ENCODE data around the gene DYRK4.
"Not testable (repeated sequence)": the region's sequence is repeated elsewhere in the genome, so short reads cannot be mapped to it uniquely, and the experiment has no call there.

Gene DYRK4

DNA sequence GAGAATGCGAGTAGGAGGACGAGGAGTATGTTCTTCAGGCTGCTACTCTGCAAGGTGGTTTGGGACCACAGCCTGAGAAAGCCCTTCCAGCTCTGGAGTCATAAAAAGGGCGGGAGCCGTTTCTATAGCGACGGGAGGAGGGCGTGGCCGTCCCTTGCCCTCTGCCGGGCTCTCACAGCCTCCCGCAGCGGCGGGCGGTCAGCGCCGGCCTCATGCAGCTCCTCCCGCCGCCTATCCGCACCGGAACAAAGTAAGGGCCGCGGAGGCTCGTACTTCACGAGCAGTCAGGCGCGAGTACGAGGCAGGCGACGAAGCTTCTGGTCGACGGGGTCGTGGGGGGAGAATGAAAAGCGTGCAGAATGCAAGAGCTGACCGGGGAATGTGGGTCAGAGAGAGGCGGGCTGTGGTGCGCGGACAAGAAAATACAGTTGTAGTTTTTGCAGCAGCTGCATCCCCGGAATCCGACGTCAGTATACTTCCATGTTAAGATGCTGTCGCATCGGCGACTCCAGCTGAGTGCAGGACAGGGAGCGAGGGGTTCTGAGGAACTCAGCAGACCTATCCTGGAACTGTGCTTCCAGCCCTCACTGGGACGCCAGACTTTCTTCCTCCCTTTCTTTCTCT, at the start of gene DYRK4:
DYRK4 (plus strand) TSS at position 175 of the 624 bp plus-strand sequence; CDS start at position 213, 38 bp downstream.
- no peak for DNase-seq (ENCODE audit: low read depth in 2 of 2)

DNA sequence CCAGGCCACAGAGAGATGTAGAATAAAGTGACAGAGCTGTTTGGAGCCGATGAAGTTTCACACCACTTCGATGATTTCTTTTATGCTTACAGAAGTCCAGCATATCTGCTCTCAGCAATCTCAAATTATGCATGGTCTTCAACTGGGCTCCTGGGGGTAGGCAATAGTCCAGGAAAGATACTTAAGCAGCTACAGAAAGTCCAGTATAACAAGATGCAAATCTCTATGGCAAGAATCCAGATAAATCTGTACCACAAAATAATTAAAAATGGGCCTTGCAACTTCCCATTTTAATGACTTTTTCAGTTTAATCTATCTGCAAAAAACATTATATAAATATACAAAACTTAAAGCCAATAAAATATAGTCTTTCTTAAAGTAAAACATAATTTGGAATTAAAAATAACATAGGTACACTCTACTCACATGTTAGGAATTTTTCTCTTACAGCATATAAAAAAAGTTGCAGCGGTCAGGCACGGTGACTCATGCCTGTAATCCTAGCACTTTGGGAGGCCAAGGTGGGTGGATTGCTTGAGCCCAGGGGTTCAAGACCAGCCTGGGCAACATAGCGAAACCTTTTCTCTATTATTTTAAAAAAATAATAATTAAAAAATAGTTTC, 43.8 kb upstream of the DYRK4 start:
- DNase-seq (ENCODE audit: low read depth in 2 of 2), result no peak

- not testable (repeated sequence) for DNase-seq (ENCODE audit: low read depth in 2 of 2)
Observed at GRCh38 chr12:4523443-4523842, 38.6 kb upstream of the DYRK4 start.

- DNase-seq (ENCODE audit: low read depth in 2 of 2), result no peak
Observed at GRCh38 chr12:4526923-4527546, 35.0 kb upstream of the DYRK4 start.

- DNase-seq (ENCODE audit: low read depth in 2 of 2), result no peak
Observed at GRCh38 chr12:4530160-4530559, 31.8 kb upstream of the DYRK4 start.

- no peak for DNase-seq (ENCODE audit: low read depth in 2 of 2)
Observed at GRCh38 chr12:4530982-4531586, 30.9 kb upstream of the DYRK4 start.

DNA sequence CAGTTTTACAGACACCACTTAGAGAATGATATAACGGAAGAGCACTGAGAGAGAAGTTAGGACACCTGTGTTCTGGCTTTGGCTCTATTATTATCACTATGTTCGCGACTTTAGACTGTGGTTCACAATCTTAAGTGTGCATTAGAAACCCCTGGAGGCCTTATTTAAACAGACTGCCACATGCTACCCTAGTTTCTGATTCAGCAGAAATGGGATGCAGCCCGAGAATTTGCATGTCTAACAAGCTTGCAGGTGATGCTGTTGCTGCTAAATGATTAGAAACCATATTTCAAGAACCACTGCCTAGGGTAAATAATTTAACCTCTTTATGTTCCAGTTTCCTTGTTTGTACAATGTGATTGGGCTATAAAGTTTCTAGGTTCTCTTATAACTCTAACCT, 26.9 kb upstream of the DYRK4 start:
- DNase-seq (ENCODE audit: low read depth in 2 of 2), result no peak

DNA sequence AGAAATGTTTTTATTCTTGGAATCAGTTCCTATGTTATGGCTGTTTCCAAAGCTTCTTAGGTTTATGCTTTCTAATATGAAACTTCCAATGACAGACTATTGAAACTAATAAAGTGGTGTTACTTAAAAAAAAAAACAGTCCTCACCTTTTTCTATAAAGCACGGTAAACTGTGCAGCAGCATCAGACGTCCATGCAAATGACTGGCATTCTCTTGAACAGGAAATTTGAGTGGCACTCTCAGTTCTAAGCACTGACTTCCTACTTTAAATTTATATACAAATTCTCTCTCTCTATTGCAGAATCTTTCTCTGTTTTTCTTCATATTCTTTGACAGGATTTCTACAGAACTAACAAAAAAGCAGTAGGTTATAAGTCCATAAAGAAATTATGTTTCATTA, 26.1 kb upstream of the DYRK4 start:
- no peak for DNase-seq (ENCODE audit: low read depth in 2 of 2)

DNA sequence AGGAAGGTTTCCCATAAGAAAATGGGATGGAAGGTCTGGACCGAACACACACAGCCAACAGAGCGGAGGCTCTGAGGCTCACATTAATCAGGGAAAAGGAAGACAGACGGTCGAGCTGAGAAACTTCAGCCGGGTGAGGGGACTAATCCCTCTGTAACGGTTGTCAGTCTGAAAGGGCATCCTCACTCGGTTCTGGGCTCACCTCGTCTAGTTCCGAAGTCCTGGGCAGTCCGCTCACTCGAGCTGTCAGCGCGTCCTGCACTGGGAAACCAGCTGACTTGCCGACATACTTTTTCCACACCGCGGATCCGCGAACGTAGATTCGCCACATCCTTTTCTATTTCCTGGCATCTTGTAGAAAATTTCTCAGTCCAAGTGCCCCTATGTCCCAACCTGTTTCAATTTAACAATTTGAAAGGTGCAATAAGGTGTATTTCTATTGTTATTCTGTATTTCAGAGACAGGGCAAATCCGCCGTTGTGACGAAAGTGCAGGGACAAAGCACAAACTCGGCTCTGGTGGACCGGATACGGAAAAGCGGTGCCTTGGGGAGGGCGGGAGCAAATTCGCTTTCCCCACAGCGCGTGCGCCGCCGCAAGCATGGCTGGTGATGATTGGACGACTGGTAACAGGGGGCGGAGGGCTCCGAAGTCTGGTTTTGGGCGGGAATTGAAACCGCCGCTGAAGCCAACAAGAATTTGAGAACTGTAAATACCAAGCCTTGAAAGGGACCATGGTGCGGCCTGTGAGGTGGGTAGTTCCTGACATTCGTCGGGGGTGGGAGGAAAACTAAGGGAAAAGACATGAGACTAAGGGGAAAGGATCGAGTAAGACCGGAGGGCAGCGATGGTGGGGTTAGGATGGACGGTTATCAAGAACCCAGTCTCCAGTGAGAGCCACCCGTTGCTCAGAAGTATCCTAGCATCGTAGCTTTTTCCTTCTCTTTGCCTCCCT, 23.5 kb upstream of the DYRK4 start, which contains the start of gene RAD51AP1:
RAD51AP1 (plus strand) TSS at position 684 of the 954 bp plus-strand sequence; CDS start at position 734, 50 bp downstream.
- peak; percentile 90 to 93 for DNase-seq (ENCODE audit: low read depth in 2 of 2)

- DNase-seq (ENCODE audit: low read depth in 2 of 2), result no peak
Observed at GRCh38 chr12:4539167-4539870, 22.7 kb upstream of the DYRK4 start.

DNA sequence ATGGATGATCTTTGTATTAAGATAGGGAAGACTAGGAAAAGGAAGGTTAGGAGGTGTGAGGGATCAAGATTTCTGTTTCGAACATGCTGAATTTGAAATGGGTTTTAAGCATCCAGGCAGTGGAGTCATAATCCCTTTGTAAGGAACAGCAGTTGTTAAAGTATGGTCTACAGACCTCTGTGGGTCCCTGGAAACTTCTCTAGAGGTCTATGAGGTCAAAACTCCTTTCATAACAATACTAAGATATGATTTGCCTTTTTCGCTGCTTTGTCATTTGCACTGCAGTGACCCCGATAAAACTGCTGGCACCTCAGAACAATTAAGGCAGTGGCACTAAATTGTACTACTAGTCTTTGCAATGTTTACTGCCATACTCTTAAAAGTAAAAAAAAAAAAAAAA, 21.8 kb upstream of the DYRK4 start:
- no peak for DNase-seq (ENCODE audit: low read depth in 2 of 2)

- DNase-seq (ENCODE audit: low read depth in 2 of 2), result no peak
Observed at GRCh38 chr12:4540638-4541037, 21.4 kb upstream of the DYRK4 start.

GRCh38 chr12:4545195-4545594, 16.8 kb upstream of the DYRK4 start:
- no peak for DNase-seq (ENCODE audit: low read depth in 2 of 2)

GRCh38 chr12:4552191-4552590, 9.8 kb upstream of the DYRK4 start:
- no peak for DNase-seq (ENCODE audit: low read depth in 2 of 2)

GRCh38 chr12:4553943-4554342, 8.1 kb upstream of the DYRK4 start:
- no peak for DNase-seq (ENCODE audit: low read depth in 2 of 2)

GRCh38 chr12:4555804-4556203, 6.2 kb upstream of the DYRK4 start:
- DNase-seq (ENCODE audit: low read depth in 2 of 2), result no peak

GRCh38 chr12:4556735-4557530, 5.1 kb upstream of the DYRK4 start:
- DNase-seq (ENCODE audit: low read depth in 2 of 2), result no peak

DNA sequence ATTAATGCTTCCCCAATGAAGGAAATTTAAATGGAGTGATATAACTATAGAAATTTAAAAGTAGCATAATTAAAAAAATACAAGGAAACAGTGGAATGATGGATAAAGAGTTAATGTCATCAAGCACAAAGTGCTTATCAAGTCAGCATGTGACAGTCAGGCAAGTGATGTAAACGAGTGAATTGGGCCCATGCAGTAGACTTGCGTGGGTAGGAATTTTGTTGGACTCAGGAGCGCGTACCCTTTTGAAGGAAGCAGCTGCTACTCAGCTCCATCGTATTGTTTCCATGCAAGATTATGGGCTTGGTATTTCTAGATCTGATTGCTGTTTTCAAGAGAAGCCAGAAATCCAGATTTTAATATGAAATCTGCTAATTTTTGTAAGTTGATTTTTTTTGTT, 4.4 kb upstream of the DYRK4 start:
- no peak for DNase-seq (ENCODE audit: low read depth in 2 of 2)

- DNase-seq (ENCODE audit: low read depth in 2 of 2), result no peak
Observed at GRCh38 chr12:4558171-4558570, 3.8 kb upstream of the DYRK4 start.

- no peak for DNase-seq (ENCODE audit: low read depth in 2 of 2)
Observed at GRCh38 chr12:4563336-4563735, 1.3 kb downstream of the DYRK4 start.

All from stimulated activated CD4-positive, alpha-beta T cell treated with anti-CD3 and anti-CD28 coated beads, Interleukin-15, amount 100 ng/mL, for 48 hours (primary cell).